HG03108 (cell line): Measurements from ENCODE around the gene TMEM123.

Experiments
- ATAC-seq: cut with Tn5 transposase; IDR thresholded peaks from one replicate; pipeline ENCODE4 v1.9.1; 2021; ENCODE audit warnings: moderate library complexity; ENCODE audit not compliant: unreplicated experiment

The TMEM123 gene

DNA sequence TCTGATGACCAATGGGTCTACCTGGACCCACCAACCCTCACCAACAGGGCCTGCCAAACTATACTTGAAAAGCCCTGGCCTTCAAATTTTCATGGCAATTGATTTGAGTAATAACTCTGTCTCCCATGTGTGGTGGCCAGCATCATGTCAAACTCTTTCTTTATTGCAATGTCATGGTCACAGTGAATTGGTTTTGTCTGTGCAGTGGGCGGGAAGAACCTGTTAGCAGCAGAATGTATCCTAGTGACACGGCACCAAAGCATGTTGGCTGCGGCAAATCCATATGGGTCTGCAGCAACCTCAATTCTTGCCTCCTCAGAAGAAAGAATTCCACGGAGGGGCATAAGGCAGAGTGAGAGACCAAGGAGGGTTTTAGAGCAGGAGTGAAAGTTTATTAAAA lies 19.6 kb upstream of the TMEM123 start:
- no peak for ATAC-seq

DNA sequence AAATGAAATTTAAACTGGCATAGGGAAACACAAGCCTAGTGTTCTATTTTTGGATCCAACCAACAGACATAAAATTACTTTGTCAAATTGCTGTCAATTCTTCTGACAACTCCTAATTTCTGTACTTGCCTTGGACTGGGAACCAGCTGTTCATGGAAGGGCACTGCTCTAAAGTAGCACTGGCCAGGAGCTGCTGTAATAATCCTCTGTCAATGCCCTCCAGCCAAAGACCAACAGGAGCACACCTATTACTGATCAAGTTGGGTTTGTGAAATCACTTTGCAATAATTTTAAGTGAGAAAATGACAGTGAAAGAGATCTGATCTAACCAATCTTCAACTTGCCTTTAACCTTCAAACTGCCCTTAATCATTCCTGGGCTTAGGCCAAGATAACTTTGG lies 18.9 kb upstream of the TMEM123 start:
- no peak for ATAC-seq

DNA sequence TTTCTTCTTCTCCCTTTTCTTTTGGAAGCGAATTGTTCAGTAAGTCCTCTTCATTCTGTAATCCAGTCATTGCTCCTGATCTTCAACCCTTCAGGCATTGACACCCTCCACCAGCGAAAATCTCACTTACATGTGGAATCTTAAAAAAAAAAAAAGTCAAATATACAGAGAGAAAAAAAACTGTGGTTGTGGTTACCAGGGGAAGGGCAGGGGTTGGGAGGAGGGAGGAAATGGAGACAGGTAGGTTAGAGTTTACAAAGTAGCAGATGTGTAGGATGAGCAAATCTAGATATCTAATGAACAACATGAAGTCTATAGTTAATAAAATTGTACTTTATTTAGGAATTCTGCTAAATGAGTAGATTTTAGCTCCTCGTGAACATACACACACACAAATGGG lies 17.7 kb upstream of the TMEM123 start:
- ATAC-seq = no peak

DNA sequence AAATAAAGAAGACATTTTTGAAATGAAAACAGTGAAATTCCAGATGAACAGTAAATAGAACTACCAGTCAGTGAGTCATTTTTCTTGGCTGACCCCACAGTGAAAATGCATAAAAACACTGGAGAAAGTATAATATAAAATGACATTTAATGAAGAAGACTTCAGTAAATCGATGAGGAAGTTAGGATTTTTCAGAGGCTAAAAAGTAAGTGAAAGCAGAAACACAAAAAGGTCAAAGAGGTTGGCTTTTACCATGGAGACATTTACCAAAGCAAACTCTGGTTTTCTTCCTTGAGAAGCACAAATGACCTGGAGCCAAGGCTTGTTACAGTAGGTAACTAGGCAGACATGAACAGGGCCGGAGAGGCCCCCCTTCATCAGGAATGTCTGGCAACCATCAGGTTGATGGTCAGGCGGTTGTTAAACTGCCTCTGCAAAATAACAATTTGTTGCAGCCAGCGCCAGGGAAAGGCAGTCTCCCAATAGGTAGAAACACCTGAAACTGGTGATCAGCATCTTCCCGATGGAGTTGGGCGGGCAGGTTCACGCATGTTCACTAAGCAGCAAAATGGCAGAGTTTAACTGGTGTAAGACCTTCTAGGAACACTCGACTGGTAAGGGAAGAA lies 16.7 kb upstream of the TMEM123 start:
- no peak for ATAC-seq

DNA sequence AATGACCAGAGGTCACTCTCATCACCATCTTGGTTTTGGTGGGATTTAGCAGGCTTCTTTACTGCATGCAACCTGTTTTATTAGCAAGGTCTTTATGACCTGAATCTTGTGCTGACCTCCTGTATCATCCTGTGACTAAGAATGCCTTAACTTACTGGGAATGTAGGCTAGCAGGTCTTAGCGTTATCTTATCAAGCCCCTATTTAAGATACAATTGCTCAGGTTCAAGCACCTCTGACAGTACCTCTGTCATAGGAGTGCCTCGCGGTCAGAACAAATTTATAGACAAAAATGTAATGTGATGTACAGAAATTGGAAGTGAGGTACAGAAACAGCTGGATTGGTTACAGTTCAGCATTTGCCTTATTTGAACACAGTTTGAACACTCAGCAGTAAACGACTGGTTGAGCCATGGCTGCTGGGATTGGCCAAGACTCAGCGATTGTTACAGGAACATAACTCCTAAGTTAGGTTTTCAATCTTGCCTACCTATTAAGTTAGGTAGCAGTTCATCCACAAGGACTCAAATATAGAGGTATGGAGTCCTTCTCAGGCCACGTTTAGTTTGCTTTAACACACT lies 16.1 kb upstream of the TMEM123 start:
- no peak for ATAC-seq

DNA sequence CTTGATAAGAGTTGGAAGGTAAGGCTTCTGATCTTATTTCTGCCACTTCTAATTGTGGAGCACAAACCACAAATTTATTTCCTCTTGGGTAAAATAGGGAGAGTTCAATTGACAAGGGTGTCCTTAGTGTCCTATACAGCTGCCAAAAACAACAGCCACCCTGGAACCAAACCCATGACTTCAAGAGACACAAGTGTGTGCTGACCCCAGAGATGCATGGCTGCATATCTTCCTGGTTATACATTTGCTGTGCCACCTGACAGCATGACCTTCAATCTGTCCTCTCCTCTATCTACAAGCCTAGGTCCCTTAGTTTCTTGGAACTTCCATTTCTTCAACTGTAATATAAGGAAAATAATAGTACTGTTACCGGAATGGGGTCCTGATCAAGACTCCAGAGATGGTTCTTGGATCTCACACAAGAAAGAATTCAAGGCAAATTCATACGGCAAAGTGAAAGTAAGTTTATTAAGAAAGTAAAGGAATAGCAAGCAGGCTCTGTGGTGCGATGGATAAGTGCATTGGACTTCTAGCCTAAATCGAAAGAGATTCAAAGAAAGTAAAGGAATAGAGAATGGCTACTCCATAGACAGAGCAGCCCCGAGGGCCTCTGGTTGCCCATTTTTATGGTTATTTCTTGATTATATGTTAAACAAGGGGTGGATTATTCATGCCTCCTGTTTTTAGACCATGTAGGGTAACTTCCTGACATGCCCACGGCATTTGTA lies 15.5 kb upstream of the TMEM123 start:
- ATAC-seq = no peak

DNA sequence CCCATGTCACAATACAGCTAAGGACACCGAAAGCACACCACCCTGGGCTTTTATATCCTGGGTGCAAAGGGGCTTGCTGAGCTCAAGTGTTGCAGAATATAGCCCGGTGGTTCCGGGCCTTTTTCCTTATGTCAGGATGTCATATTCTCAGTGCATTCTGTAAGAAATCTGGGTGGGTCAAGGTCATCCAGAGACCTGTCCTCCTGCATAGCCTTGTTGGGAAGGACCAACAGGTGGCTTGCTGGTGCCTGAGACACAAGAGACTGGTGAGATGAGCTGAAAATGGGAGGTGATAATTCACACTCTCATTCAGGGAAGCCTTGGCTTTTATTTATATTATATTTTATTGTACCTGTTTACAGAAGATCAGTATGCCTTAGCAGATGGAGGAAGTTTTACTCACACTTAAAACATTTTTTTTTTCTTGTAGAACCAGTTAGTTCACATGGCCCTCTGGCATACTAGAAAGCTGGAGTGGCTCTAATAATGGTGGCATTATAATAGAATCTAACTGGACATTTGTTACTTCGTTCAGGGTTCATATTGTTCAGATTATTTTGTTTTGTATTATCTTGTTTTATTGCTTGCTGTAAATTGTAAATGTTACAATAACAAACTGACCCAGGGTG lies 14.6 kb upstream of the TMEM123 start:
- ATAC-seq = no peak

DNA sequence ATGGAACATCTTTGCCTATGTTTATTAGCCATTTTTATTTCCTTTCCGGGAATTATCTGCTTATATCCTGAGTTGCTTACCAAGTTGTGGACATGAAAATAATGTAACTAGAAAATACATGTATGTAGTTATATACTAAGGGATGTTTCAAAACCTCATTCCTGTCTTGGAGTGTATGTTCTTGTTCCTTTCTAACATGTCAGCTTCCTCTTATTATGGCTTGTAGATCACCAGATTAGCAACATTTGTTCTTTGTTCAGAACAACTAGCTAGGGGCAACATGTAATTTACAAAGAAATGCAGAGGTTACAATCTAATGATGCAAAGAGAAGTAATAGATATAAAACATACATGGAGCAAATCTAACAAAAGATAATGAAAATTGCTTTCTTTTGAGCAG lies 13.1 kb upstream of the TMEM123 start:
- ATAC-seq = no peak

DNA sequence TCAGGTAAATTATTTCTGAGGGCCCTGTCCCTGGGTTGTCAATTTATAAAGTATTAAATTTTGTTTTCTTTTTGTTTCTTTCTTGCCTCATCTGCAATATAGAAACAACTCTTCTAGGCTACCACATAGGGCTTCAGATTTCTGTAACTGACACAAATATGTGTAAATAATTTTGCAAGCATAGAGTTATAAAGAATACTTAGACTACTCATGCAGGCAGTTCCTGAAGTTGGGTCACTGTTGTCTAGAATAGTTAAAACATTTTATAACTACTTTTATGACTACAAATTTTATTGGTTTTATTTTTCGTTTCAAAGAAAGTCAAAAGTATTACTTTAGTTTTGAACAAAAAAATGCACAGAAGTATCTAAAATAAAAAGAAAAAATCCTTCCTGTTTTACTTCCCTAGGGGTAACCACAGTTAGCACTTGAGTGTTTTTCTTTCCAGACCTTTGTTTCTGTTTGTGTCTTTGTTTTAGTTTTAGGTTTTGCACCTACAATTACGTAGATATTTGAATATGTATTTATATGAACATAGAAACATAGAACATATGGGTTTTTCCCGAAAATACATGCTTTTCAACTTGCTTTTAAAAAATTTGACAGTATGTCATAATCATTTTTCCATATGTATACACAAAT lies 12.4 kb upstream of the TMEM123 start:
- peak; percentile 55 for ATAC-seq

DNA sequence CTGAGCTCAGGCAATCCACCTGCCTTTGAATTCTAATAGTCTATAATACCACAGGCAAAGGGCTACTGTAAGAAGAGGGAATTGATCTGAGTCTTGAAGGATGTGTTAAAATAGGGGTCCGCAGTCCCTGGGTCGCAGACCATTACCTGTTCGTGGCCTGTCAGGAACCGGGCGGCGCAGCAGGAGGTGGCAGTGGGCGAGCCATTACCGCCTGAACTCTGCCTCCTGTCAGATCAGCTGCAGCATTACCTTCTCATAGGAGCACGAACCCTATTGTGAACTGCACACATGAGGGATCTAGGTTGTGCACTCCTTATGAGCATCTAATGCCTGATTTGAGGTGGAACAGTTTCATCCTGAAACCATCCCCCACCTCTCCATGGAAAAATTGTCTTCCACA lies 11.5 kb upstream of the TMEM123 start:
- ATAC-seq = no peak

DNA sequence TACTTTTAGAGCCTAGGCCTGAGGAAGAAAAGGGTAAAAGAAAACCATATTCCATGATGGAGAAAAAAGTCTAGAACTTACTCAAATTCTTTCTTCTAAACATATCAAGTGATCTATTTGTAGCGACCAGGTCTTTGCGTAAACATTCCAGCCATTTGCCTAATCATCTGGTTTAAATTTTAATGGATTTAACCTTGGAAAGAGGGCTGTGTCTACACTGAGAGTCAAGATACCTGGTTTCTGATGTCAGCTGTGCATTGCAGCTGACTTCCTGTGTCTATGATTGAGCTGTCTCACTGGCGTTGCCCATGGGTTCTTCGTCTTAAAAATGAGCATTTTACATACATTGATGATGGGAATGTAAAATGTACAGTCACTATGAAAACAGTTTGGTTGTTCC lies 10.0 kb upstream of the TMEM123 start:
- no peak for ATAC-seq

DNA sequence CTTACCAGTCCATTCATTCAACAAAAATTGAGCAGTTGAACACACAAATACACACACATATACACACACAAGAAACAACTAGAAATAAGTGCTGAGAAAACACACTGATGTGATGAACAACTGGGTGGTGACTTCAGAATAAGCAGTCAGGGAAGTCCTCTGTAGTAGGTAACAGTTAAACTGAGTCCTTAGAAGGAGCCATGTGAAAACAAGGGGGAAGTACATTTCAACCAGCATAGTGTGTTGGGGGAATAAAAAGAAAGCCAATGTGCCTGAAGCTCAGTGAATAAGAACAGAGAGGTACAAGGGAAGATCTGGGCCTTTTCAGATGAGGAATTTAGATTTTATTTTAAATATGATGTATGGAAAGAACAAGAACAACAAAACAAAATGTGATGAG lies 6.8 kb upstream of the TMEM123 start:
- ATAC-seq = no peak

DNA sequence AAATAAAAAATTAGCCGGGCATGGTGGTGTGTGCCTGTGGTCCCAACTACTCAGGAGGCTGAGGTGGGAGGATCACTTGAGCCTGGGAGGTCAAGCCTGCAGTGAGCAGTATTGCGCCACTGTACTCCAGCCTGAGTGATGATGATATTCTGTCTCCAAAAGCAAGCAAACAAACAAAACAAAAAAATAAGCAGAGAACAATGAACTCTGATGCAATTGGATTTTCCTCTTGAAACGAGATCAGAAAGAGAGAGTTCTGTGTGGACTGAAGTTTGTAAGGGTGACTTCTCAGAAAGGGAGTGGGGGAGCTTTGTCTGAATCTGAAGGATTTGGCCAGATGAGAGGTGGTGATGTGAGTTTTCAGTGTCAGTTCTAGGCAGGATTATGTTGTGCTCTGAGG lies 6.0 kb upstream of the TMEM123 start:
- ATAC-seq = no peak

DNA sequence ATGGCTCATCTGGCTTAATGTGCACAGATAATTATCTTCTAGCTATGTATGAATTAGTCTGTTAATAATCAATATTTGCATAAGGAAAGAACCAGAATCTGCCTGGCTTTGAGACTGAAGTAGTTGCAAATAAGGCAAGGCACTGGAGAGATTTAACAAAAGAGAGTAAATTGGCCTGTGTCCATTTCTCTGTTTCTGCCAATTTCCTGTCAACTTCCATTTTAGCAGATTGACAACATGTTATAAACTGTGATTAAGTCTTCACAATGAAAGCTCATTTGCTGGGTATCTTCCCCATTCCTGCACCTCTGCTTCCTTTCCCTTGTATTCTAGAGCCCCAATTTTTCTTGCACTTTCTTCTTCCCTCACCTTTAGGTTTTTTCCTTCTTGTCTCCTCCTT lies 5.3 kb upstream of the TMEM123 start:
- ATAC-seq = no peak

DNA sequence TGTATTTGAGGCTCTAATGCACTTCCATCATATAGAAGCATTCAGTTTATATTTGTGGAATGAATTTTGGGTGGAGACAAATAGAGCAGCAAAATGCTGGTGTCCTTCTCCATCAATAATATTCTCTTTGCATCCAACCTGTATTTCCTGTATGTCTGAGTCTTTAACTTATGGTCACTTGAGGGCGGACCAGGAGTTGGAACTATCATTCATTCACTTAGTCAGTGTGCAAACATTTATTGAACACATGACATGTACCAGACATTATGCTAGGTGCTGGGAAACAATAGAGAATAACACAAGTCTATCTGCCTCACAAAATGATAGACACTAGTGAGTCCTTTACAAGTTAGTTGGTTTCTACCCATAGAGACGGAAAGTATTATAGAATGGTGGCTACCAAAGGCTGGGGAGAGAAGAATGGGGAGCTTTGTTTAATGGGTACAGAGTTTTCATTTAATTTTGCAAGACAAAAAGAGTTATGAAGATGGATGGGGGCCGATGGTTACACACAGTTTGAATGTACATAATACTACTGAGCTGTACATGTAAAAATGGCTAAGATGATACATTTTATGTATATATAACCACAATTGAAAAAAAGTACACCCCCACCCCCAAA lies 4.6 kb upstream of the TMEM123 start:
- no peak for ATAC-seq

DNA sequence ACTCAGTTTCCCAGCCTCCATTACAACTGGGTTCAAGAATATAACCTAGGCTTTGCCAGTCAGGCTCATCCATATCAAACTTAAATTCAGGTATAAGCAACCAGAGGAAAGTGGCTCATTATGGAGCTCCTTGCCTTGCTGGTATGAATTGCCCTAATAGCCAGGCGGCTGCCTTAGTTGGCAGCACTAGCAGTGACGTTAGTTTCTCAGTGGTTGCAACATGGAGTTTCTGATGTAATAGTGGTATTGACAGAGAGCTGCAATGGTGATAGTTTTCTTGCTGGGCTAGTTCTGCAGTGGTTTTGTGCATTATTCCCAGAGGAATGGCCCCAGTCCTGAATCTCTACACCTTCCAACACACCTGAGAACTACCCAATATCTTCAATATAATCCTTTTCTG lies 3.8 kb upstream of the TMEM123 start:
- no peak for ATAC-seq

DNA sequence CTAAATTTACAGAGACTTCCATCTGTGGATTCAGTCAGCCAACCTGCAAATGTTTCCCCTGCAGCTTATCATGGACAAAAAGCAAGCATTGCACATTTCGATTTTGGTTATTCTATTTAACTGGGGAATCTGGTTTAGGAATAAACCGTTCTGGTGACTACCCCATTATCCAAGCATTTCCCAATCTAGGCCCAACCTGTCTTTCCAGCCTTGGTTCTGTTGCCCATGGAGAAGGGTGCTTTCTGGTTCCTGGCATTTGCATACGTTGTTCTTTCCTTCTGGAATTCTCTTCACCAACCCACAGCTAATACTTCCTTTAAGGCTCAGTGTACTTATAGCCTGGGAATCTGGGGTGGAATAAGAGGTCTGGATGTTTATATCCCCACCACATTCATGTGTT lies 1.4 kb upstream of the TMEM123 start:
- no peak for ATAC-seq

DNA sequence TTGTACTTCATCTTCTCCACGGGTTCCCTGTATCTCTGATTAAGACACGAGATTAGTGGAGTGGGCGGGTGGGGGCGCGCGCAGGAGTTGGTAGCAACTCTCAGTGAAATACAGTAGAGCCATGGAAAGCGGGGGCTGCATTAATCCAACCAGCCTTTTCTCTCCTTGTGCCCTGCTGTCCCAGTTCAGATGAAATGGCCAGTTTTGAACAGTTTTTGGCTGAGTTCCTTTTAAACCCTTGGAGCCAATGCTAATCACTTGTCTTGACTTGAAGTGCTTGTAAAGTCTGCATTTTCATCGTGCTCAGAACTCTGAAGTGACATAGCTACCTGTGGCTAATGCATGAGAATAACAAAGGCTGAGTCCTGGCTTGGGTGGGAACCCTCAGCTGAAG lies 734 bp upstream of the TMEM123 start:
- no peak for ATAC-seq

DNA sequence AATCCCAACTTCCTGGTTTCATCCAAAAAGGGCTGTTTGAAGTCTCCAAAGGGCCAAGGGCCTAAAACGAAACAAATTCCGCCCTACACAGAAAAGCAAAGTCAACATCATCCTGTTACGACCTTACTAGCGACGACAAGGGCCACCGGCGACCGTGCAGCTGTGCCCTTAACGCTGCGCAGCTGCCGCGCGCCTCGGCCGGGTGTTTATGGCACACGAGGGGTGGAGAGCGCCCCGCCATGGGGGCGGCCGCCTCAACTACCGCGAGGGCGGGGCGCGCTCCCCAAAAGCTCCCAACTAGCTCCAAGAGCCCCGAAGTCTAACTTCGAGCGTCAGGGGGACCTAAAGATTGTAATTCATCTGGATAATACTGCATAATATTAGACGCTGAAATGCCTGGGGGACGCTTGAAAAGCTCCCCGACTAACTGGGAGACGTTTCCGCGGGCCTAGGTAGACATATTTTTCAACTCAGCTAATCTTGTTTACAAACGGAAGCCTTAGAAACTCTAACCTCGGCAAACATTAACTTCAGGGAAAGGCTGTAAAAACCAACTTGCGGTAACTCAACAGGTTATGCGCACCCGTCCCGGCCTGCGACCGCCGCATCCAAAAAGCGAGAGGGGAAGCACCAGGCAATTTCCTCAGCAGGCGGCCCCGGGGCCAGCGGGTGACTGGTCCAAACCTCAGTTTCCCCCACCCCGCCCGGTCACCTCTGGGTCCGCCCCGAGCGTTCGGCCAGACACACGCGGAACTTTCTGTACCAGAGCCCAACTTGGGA lies 694 bp downstream of the TMEM123 start:
- peak; percentile 61 for ATAC-seq

DNA sequence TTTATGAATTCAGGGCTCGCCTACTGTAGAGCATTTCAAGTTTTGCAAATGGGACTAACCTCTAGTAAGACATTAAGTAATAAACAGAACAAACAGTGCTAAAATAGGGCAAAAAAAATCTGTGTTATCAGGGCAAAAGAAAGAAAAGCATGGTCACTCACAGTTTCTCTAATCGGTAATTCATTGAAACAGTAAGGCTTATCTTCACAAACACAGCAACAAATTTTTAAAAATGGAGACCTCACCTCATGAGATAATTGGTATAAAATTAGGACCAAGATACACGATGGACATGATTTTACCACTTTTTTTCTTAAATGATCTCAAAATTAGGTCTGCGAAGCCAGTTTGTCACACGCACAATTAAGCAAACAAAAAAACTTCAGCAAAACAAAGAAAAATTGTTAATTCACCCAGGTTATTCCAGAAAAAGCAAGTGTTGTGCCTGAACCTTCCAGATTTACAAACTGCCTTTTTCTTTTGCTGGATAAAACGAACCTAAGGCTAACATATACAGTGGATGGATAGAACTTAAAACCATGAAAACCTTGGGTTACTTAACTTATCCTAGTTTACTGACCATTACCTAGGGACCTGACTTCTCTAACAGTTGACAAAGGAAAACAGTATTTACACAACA lies 1.4 kb downstream of the TMEM123 start:
- ATAC-seq = no peak
